SH-SY5Y (cell line): Measurements from ENCODE around the gene MDH1.
A peak's percentile ranks its signal among the peaks of the same experiment; 100 is the strongest.

Experiments used
- GATA2 ChIP-seq: IDR thresholded peaks from 2 replicates; pipeline ENCODE4 v1.6.1; 2011; ENCODE audit warnings: mild to moderate bottlenecking, low read depth, low read length
- GATA3 ChIP-seq: IDR thresholded peaks from 2 replicates; pipeline ENCODE4 v1.6.1; 2011; ENCODE audit warnings: low read depth, mild to moderate bottlenecking, low read length, moderate library complexity

The MDH1 gene

DNA sequence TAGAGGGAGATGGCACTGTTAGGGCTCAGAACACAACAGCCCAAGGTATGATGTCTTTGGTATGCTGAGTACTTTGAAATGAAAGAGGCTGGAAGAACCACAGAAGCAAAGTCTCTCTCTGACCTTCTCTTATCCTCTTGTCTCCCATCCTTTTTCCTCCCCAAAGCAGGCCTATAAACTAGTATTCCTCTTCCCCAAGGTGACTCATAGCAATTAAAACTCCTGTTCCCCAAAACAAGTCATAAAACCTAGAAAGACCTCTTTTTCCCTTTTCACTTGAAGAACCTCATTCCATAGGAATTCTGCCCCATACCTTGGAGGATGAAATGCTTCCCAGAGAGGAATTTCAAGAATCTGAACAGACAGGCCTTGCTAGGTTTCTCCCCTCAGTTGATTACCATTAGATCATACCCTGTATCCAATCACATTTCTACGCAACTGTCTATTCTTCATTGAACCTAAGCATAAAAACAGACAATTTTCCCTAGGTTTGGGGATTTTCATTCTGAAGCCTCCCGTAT is 25.7 kb downstream of the MDH1 start:
- TF ChIP-seq GATA3 (no peak), GATA2 (no peak)

GRCh38 chr2:63614983-63615945 is 26.5 kb downstream of the MDH1 start:
- TF ChIP-seq GATA2, result no peak
- no peak for TF ChIP-seq GATA3

DNA sequence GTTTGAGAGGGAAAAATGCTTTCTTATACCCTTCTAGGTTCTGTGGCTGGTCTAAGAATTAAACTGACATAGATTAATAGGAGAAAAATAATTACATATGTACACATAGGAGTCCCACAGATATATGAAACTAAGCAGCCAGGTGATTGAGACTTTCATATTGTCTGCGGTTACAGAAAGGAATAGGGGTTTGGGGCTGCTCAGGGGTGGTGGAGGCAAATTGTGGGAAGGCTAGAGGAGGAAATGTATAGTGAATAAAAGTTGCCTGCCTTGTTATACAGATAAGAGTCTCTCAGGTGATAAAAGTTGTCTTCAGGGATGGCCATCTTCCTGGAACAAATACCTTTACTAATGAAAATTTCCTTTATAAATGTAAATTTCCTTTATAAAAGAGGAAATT is 28.6 kb downstream of the MDH1 start:
- TF ChIP-seq GATA3, result no peak
- no peak for TF ChIP-seq GATA2

GRCh38 chr2:63619328-63619727 is 30.6 kb downstream of the MDH1 start:
- TF ChIP-seq GATA3 (no peak), GATA2 (no peak)

DNA sequence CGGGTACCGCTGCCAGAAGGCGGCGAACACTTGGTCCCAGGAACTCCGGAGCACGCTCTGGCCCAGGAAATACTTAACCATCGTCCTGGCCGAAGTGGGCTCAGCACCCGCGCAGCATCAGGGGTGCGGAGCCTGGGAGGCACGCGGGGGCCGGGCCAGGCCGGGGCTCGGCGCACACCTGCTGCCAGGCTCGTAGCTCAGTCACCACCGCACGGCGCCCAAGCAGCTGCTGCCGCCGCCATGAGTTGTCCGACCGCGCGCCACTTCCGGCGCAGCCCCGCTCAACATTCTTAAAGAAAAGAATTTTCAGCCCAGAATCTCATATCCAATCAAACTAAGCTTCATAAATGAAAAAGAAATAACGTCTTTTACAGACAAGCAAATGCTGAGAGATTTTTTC is 34.0 kb downstream of the MDH1 start:
- TF ChIP-seq GATA2, result no peak
- no peak for TF ChIP-seq GATA3

GRCh38 chr2:63627866-63628265 is 39.1 kb downstream of the MDH1 start:
- TF ChIP-seq GATA3, result no peak

GRCh38 chr2:63628403-63628942 is 39.7 kb downstream of the MDH1 start:
- no peak for TF ChIP-seq GATA3
- TF ChIP-seq GATA2, result no peak

DNA sequence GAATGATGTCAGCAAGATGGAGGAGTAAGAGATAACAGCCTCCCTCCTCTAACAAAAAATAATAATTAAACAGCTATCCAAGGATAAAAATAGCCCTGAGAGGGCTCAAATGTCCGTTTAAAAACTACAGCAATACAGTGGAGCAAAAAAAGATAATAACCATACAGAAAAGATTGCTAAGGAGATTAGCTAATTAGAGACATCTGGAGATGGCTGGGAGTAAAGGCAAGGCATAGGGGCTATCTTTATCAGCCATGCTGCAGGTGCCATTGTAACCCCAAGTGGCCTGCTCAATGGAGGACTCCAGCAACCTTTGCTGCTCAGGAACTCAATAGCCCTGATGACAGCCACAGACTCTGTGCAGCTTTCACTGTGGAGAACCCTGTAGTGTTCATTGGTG is 42.7 kb downstream of the MDH1 start:
- TF ChIP-seq GATA2 (peak; percentile 74), GATA3 (peak; percentile 29; the same call in 1 of the 2 replicates)

- TF ChIP-seq GATA3 (no peak), GATA2 (no peak)
Observed at GRCh38 chr2:63632382-63632781, 43.6 kb downstream of the MDH1 start.

DNA sequence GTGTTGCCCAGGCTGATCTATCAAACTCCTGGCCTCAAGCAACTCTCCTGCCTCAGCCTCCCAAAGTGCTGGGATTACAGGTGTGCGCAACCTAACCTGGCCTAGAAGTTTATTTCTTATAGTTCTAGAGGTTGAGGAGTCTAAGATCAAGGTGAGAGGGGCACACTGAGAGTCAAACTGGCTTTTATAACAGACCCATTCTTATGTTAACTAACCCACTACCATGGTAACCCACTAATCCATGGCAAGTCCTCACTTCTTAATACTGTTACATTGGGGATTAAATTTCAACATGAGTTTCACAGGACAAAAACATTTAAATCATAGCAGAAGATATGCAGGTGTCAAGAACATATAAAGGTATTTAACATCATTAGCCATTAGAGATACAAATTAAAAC is 50.6 kb downstream of the MDH1 start:
- TF ChIP-seq GATA3 (no peak), GATA2 (no peak)

DNA sequence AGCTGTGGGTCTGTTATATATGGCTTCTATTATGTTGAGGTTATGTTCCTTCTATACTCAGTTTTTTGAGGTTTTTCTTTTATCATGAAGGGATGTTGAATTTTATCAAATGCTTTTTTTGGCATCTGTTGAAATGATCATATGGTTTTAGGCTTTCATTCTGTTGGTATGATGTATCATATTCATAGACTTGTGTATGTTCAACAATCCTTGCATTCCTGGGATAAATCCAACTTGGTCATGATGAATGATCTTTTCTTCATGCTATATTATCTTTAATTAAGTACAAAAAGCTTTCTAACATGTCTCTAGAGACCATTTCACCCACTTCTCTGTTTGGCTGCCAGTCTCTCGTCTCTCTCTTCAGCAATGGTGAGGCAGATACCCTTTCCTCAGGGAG is 54.2 kb downstream of the MDH1 start:
- TF ChIP-seq GATA3 (no peak), GATA2 (no peak)

DNA sequence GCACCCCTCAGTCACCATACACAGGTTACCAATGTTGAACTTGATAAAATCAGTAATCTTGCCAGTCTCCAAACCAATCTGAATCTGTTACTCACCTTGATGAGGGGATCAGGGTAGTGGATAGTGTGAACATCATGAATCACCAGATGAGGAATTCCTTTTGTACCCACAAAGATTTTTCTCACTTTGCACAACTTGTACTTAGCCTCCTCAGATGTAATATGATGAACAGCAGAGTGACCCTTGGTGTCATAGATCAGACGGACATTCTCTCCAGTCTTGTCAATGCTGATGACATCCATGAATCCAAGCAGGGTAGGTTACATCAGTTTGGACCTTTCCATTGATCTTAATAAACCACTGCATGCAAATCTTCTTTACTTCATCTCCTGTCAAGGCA is 54.7 kb downstream of the MDH1 start:
- TF ChIP-seq GATA2 (no peak), GATA3 (no peak)

DNA sequence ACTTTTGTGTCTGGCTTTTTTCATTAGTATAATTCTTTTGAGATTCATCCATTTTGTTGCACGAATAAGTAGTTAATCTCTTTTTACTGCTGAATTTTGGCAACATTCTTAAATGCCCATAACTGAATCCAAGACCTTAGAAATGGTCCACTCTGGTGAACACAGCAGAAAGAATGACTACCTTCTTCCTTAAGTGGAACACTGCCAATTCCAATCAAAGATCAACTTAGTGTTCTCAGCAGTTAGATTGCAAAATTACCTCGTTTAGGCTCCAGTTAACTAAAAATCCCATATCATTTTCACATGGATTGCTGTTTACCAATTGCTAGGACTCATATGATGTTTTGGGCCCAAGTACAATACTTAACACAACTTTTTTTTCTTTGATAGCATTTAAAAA is 59.9 kb downstream of the MDH1 start:
- no peak for TF ChIP-seq GATA3
- no peak for TF ChIP-seq GATA2

DNA sequence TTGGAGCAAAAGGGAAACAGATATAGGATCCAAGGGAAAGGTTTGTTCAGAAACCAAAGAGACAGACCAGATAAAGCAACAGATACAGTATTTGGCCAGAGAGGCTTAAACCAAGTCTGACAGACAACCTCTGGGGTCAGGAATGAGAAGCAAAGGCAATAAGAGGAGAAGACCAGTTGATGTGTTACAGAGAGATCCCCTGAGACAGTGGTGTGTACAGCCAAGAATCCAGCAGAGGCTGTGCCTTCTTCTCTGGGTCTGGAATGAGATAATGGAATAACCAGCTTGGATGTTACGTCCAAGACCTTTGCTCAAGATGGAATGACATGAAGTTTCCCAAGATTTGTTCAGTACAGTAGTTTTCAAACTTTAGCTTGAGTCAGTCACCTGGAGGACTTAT is 61.1 kb downstream of the MDH1 start:
- TF ChIP-seq GATA2 (no peak), GATA3 (no peak)

- no peak for TF ChIP-seq GATA2
- no peak for TF ChIP-seq GATA3
Observed at GRCh38 chr2:63650756-63651155, 62.0 kb downstream of the MDH1 start.
